MCF 10A (cell line): ENCODE results near the gene MRTO4. TPM values are rescaled to one million over a fixed set of nuclear protein-coding genes. Genes with fewer than 3 reads are reported as not detected.
A peak's percentile ranks its signal among the peaks of the same experiment; 100 is the strongest.

Experiments
- BruUV-seq: library from RNA; stranded (reverse); fragments of 400-500 nt; replicated peaks from 2 replicates; lab custom pipeline; 2021; lab: Mats Ljungman, UMichigan
- CTCF ChIA-PET: fragments of 300-600 bp; sonication (Branson Sonifier 250); formaldehyde crosslinking; extraction: SDS; loops from one replicate; lab custom pipeline; 2021; ENCODE audit warnings: antibody characterized with exemption, inconsistent platforms; lab: Yijun Ruan, JAX
- POLR2A ChIA-PET: fragments of 300-600, 350-650 bp; sonication (Branson Sonifier 250); formaldehyde crosslinking; extraction: SDS; loops from one replicate; lab custom pipeline; 2020; ENCODE audit warnings: antibody characterized with exemption, inconsistent platforms; lab: Yijun Ruan, JAX
- DNase-seq: peaks from one replicate; pipeline ENCODE4 v3.0.0-alpha.2; 2018; ENCODE audit not compliant: unreplicated experiment
- H3K27ac Mint-ChIP-seq: one replicate; pipeline ENCODE4 v1.8.0; 2022; ENCODE audit warnings: mild to moderate bottlenecking, low read depth, mixed read lengths; ENCODE audit not compliant: unreplicated experiment
- H3K27me3 Mint-ChIP-seq: one replicate; pipeline ENCODE4 v1.8.0; 2022; ENCODE audit warnings: mixed read lengths; ENCODE audit not compliant: insufficient read depth, unreplicated experiment
- H3K36me3 Mint-ChIP-seq: one replicate; pipeline ENCODE4 v1.8.0; 2022; ENCODE audit warnings: mild to moderate bottlenecking, moderate library complexity, mixed read lengths; ENCODE audit not compliant: insufficient read depth, unreplicated experiment
- H3K4me1 Mint-ChIP-seq: one replicate; pipeline ENCODE4 v1.8.0; 2022; ENCODE audit warnings: mixed read lengths; ENCODE audit not compliant: insufficient read depth, unreplicated experiment
- H3K4me3 Mint-ChIP-seq: one replicate; pipeline ENCODE4 v1.8.0; 2022; ENCODE audit warnings: mild to moderate bottlenecking, moderate library complexity, mixed read lengths; ENCODE audit not compliant: unreplicated experiment
- H3K9me3 Mint-ChIP-seq: one replicate; pipeline ENCODE4 v1.8.0; 2022; ENCODE audit warnings: mixed read lengths; ENCODE audit not compliant: unreplicated experiment
- CTCF ChIP-seq: fragments of 200-600 bp; IDR thresholded peaks from one replicate; pipeline ENCODE4 v1.8.0; 2022; ENCODE audit warnings: antibody characterized with exemption, mild to moderate bottlenecking; ENCODE audit not compliant: unreplicated experiment
- intact Hi-C: fragments of 100-400 bp; cut with micrococcal nuclease; formaldehyde crosslinking; loops from 2 replicates; pipeline ENCODE4 v1.14.1; 2022
- total RNA-seq: library from RNA; stranded (reverse); gene quantifications from 2 replicates; pipeline ENCODE4 v1.2.3, GENCODE V29; 2022

Gene MRTO4
- total RNA-seq, 1 experiment from 2014 or later, result 46.0 TPM

GRCh38 chr1:19232524-19232846 is 19.1 kb upstream of the MRTO4 start:
- peaks cover 85% of the 10 kb centered on the region for H3K36me3 Mint-ChIP-seq
- POLR2A ChIA-PET, result no interaction called here
- BruUV-seq, result no TSS peak

GRCh38 chr1:19234224-19234623 is 17.4 kb upstream of the MRTO4 start:
- no peak for TF ChIP-seq CTCF
- H3K4me1 Mint-ChIP-seq, result no peaks in the 10 kb centered on the region
- H3K9me3 Mint-ChIP-seq, result no peaks in the 10 kb centered on the region
- DNase-seq, result no peak
- no TSS peak for BruUV-seq
- ChIA-PET CTCF (interaction anchor here (1.0 kb wide), 1 partner anchor 120 kb away, joined by 3 read pairs; no protein-coding TSS in a partner anchor), POLR2A (interaction anchor here (1.0 to 1.3 kb wide), 2 partner anchors 9 to 23 kb away, joined by 3 read pairs; no protein-coding TSS in a partner anchor)
- H3K27ac Mint-ChIP-seq, result no peak overlapping the region
- intact Hi-C loops, result no loop called here
- H3K4me3 Mint-ChIP-seq, result no peak overlapping the region
- peaks cover 82% of the 10 kb centered on the region for H3K36me3 Mint-ChIP-seq
- H3K27me3 Mint-ChIP-seq, result no peaks in the 10 kb centered on the region

More at GRCh38 chr1:19232524-19232846, 19.1 kb upstream of the MRTO4 start:
- H3K27me3 Mint-ChIP-seq, result no peaks in the 10 kb centered on the region
- CTCF ChIA-PET, result interaction anchor here (0.7 kb wide), 1 partner anchor 76 kb away, joined by 3 read pairs; no protein-coding TSS in a partner anchor
- DNase-seq, result no peak
- TF ChIP-seq CTCF, result no peak
- H3K9me3 Mint-ChIP-seq, result no peaks in the 10 kb centered on the region
- intact Hi-C loops, result no loop called here
- no peak overlapping the region for H3K27ac Mint-ChIP-seq
- H3K4me3 Mint-ChIP-seq, result no peak overlapping the region
- no peaks in the 10 kb centered on the region for H3K4me1 Mint-ChIP-seq

- no TSS peak for BruUV-seq
- Mint-ChIP-seq H3K27me3 (no peaks in the 10 kb centered on the region), H3K9me3 (no peaks in the 10 kb centered on the region), H3K4me3 (no peak overlapping the region), H3K27ac (no peak overlapping the region), H3K4me1 (no peaks in the 10 kb centered on the region), H3K36me3 (peaks cover 78% of the 10 kb centered on the region)
- TF ChIP-seq CTCF, result no peak
- DNase-seq, result no peak
- CTCF ChIA-PET, result interaction anchor here (1.2 kb wide), 1 partner anchor 38 kb away, joined by 3 read pairs; no protein-coding TSS in a partner anchor
- intact Hi-C loops, result no loop called here
- POLR2A ChIA-PET, result interaction anchor here (4.0 kb wide), 1 partner anchor 30 kb away, joined by 18 read pairs; the partner anchor contains the start of gene UBR4
Observed at GRCh38 chr1:19239876-19240275, 11.7 kb upstream of the MRTO4 start.

- no peaks in the 10 kb centered on the region for H3K9me3 Mint-ChIP-seq
- peak; percentile 78 for DNase-seq
- H3K27me3 Mint-ChIP-seq, result no peaks in the 10 kb centered on the region
- intact Hi-C loops, result loop anchor here (1.0 kb wide), 1 partner anchor 62 kb away; no protein-coding TSS in a partner anchor
- H3K27ac Mint-ChIP-seq, result peak overlapping the region; percentile 78
- H3K4me3 Mint-ChIP-seq, result no peak overlapping the region
- no TSS peak for BruUV-seq
- peak; percentile 90 for TF ChIP-seq CTCF
- H3K4me1 Mint-ChIP-seq, result no peaks in the 10 kb centered on the region
- POLR2A ChIA-PET, result interaction anchor here (0.6 to 4.0 kb wide), 6 partner anchors 10 to 608 kb away, joined by 3 to 18 read pairs (median 4); partner anchors contain the start of genes EMC1, MRTO4 and UBR4
- H3K36me3 Mint-ChIP-seq, result peaks cover 77% of the 10 kb centered on the region
- CTCF ChIA-PET, result interaction anchor here (0.7 to 1.4 kb wide), 8 partner anchors 10 to 246 kb away, joined by 3 to 5 read pairs (median 3); no protein-coding TSS in a partner anchor
Observed at GRCh38 chr1:19240673-19241538, 10.7 kb upstream of the MRTO4 start.
